GM19240 (cell line): ENCODE data around the gene STK4.

Experiments
- DNase-seq: peaks from one replicate; pipeline ENCODE4 v3.0.0; 2011; ENCODE audit warnings: low spot score; ENCODE audit not compliant: insufficient read length

The STK4 gene

GRCh38 chr20:44966030-44966961 is at the start of gene STK4:
TSS of gene STK4 (plus strand) at chr20:44966512. CDS start at chr20:44966569, 57 bp downstream.
- peak; percentile 51 for DNase-seq

DNA sequence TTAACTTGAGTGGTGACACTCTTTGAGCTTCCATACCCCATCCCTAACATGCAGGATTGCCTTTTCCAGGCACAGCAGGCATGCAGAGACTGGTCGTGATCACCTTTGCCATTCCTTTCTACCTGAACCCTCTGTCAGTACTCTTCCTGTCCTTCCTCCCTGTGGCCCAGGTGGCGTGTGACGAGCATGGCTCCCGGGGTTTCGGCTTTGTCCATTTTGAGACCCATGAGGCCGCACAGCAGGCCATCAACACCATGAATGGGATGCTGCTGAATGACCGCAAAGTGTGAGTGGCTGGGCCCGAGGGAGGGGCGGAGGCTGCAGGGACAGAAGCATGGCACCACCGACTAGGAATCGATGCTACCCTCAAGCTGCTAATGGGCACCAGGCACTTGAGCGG is 49.7 kb upstream of the STK4 start:
- DNase-seq, result no peak

DNA sequence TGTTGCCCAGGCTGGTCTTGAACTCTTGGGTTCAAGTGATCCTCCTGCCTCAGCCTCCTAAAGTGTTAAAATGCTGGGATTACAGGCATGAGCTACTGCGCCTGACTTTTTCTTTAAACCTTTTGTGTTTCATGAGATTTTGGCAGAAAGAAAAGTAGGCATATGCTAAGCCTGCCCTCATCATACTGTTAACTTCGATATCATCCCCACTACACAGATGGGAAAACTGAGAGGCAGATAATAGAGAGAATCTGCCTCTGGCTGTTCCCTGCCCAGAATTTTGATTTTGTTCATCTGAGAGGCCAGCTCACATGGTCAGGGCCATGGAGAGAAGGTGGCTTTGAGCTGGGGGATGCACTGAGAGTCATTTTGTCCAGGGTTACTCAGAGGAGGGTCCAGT is 48.9 kb upstream of the STK4 start:
- no peak for DNase-seq

- DNase-seq, result no peak
Observed at GRCh38 chr20:44918342-44918741, 48.0 kb upstream of the STK4 start.

DNA sequence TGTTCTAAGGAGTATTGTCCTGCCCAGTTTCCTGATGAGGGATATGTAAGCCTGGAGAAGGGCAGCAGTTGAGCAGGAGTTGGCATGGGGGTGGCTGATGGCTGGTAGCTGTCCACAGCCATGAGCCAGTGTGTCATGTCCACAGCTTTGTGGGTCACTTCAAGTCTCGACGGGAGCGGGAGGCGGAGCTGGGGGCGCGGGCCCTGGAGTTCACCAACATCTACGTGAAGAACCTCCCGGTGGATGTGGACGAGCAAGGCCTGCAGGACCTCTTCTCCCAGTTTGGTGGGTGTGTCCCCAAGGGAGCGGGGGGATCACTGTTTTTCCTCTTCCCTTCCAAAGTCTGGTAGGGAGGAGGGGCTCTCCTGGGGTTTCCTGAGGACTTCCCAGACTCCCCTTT is 47.6 kb upstream of the STK4 start:
- DNase-seq, result no peak

- no peak for DNase-seq
Observed at GRCh38 chr20:44921447-44921846, 44.9 kb upstream of the STK4 start.

- no peak for DNase-seq
Observed at GRCh38 chr20:44924541-44924940, 41.8 kb upstream of the STK4 start.

DNA sequence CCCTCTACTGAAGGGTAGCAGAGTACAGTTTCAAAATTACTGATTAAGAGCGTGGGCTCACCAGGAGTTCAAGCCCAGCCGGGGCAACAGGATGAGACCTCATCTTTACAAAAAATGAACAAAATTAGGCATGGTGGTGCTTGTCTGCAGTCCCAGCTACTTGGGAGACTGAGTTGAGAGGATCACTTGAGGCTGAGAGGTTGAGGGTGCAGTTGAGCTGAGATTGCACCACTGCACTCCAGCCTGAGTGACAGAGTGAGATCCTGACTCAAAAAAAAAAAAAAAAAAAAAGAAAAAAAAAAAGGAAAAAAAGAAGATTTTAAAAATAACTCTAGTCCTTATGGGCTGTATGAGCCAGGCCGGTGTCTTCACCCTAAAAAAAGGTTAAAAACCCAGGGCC is 37.7 kb upstream of the STK4 start:
- DNase-seq, result no peak

GRCh38 chr20:44930517-44931168 is 35.7 kb upstream of the STK4 start:
- no peak for DNase-seq

DNA sequence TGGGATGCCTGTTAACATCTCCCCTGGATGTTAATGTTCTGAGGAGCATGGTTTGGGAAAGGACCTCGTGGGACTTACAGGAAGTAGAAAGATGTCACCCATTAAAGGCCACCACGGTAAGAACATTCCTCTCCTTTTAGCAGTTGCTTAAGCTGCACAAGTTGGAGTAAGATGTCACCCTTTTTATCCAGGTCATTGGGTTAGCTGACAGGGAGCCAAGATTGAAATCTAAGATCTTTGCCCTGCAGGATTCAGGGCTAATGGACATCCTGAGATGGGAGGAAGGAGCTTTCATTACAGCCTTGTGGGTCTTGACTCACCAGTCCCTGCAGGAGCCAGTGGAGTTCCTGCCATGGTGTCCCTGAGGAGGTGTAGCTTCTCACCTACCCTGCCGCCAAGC is 34.4 kb upstream of the STK4 start:
- no peak for DNase-seq

DNA sequence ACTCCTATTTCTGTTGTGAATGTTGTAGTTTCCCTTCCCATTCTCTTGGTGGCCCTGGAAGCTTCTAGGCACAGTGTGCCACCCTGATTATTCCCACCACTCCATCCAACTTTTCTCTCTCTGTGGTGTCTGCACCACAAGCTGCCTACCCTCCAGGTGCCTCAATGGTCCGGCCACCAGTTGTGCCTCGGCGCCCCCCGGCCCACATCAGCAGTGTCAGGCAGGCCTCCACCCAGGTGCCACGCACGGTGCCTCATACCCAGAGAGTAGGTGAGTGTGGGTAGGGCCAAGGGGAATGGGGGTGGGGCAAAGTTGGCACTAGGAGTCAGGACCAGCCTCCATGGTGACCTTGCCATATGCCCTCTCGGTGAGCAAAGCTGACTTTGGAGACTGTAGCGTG is 33.4 kb upstream of the STK4 start:
- no peak for DNase-seq

GRCh38 chr20:44936510-44936909 is 29.8 kb upstream of the STK4 start:
- no peak for DNase-seq

DNA sequence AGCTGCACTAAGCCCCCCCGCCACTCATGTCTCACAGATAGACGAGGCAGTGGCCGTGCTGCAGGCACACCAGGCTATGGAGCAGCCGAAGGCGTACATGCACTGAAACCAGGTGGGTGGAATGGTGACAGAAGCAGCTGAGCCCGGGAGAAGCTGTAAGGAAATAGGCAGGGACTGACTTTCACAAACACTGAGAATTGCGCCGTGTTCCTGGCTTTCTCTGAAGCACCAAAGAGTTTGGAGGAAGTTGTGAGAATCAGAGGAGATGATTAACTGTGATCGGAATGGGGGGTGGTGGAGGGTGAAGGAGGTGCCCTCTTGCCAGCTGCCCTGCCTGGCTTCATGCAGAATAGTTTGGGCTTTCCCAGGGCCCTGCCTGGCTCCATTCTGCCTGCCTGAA is 27.7 kb upstream of the STK4 start:
- no peak for DNase-seq

DNA sequence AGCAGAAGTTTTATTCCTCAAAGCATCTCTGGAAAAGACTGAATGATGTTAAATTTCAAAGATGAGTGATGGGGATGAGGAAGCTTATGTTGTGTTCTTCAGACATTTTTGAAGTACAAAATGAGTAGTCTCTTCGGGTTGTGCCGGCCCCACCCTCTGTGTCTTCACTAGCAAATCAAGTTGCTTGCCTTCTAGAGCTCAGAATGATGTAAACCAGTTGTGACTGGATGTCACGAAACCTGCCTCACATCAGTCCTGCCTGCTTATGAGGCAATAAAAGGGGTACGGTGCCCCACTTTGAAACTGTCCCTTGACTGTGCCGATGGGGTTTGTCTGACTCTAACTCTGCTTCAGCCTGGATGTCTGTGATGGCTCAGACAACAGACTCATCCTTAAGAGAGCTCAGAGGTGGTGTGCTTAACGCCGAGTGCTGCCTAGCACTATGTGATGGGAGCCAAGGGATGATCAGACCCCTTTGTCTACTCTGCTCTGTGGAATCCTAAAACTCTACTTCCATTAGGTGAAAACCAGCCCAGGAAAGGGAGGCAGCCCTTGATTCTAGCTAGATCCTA is 25.1 kb upstream of the STK4 start:
- DNase-seq, result no peak

GRCh38 chr20:44942264-44942973 is 23.9 kb upstream of the STK4 start:
- no peak for DNase-seq

DNA sequence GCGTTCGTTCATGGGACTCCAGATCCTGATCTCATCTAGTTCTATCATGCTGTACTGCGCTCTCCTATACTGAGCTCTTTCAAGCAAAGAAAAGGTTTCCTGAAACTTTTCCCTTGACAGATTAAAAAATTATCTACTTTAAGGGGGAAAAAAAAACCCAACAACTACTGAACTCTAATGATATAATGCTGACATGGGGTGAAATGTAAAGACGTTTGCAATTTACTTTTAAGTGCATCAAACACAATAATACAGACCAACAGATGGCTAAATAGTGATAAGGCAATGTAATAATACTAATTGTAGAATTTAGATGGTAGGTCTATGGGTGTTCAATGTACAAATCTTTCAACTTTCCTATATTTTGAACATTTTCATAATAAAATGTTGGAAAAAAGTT is 22.5 kb upstream of the STK4 start:
- DNase-seq, result no peak

GRCh38 chr20:44945261-44945660 is 21.1 kb upstream of the STK4 start:
- DNase-seq, result no peak

DNA sequence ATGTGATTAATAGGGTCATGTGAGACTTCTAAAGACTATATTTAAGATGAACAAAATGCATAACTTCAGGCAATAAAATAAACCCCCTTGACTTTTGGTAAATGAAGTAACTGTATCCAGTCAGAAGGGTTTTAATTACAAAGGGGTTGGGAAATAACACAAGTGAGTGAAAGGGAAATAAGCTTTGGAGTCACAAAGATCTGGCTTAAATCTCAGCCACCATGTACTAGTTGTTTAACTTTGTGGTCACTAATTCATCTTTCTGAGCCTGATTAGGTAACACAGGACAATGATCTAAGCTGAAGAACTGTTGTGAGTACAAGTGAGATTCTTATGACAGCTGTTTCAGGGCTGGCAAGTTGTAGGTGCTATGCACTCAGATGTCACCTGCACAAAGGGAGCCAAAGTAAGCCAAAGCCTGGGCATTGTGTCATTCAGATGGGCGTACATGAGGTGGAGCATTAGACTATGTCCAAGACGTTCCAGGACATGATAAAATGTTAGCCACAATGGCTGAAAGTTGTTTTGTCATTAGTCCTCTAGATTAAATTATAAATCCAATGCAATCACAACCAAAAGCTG is 19.9 kb upstream of the STK4 start:
- no peak for DNase-seq

GRCh38 chr20:44948107-44948506 is 18.2 kb upstream of the STK4 start:
- no peak for DNase-seq

DNA sequence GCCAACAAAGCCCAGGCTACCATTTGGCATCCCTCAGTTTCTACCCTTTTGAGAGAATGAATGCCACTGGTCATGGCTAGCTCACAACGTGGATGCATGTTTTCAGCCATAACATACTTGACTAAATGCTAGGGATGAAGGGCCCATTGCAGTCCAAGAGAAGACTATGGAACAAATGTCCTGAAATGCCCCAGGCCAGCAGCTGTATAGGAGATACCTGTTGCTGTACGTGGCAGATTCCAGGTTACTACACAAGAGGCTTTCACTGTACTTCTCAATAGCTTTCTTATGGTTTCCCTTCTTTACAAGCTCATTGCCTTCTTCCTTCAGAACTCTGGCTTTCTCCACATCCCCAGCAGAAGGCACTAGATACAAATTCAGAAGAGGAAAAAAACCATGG is 17.8 kb upstream of the STK4 start:
- DNase-seq, result no peak

DNA sequence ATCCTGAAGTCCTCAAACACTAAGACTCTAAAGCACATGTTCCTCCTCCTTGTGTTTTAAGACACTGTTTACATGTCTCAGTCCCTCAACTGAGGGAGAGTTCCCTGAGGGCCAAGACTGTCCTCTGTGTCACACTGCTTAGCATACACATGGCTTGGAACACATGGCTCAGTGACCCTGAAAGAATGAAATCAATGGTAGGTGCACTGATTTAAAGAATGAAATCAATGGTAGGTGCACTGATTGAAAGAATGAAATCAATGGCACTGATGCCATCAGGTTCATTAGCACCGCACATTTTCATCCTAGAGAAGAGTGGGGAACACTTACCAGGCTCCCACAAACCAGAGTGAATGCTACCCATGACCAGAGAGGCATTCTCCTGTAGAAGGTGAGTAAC is 15.9 kb upstream of the STK4 start:
- no peak for DNase-seq

DNA sequence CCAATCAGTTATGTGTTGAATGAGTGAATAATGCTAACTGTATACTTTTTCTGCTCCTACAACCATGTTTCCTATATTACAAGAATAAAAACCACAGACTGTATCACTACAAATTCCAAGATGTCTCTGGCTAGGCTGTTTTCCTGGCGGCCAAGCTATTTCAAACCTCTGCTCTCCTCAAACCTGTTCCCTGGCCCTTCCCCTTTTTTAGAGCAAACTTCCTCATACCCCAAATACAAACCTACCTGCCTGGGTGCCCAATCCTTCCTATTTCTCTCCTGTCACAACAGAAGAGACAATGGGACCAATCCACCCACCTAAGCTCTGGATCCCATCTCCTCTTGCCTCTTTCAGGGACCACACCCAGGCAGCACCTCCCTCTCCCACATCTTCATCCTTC is 13.6 kb upstream of the STK4 start:
- no peak for DNase-seq
